Ovary (tissue), 9 donors: ENCODE data around the gene CEP120. TPM values are rescaled to one million over a fixed set of nuclear protein-coding genes. Genes with fewer than 3 reads are reported as not detected.
"Not testable (repeated sequence)": the region's sequence is repeated elsewhere in the genome, so short reads cannot be mapped to it uniquely, and the experiment has no call there.

Experiments used
- DNase-seq, 5 donors: peaks; one replicate each; pipeline ENCODE4 v3.0.0-alpha.2; 2019 to 2020
- H3K27ac ChIP-seq, 2 donors: fragments of 200-600 bp; one replicate each; pipeline versions ENCODE4 v1.5.1 to v1.8.0; 2019 to 2022
- H3K27me3 ChIP-seq: fragments of 200-600 bp; one replicate; pipeline ENCODE4 v1.8.0; 2022
- H3K36me3 ChIP-seq: fragments of 200-600 bp; sonication (generic); one replicate; pipeline ENCODE4 v1.5.1; 2019
- H3K4me1 ChIP-seq: one replicate; pipeline ENCODE4 v1.8.1; 2013; ENCODE audit warnings: mild to moderate bottlenecking, moderate library complexity; ENCODE audit not compliant: insufficient read depth
- H3K4me3 ChIP-seq: fragments of 200-600 bp; sonication (generic); one replicate; pipeline ENCODE4 v1.5.1; 2017
- H3K9me3 ChIP-seq, 2 donors: fragments of 200-600 bp in 1 of 2; sonication (generic) in 1 of 2; one replicate each; pipeline versions ENCODE4 v1.5.1 to v1.8.1; 2013 to 2019; ENCODE audit warnings: mild to moderate bottlenecking in 1 of 2, moderate library complexity in 1 of 2
- CTCF ChIP-seq, 3 donors: fragments of 450-650 bp in 2 of 3; fragments of 200-600 bp in 1 of 3; IDR thresholded peaks; one replicate each; pipeline versions ENCODE4 v1.5.1 to v1.8.0; 2016 to 2022; ENCODE audit warnings: antibody characterized with exemption in 3 of 3, mild to moderate bottlenecking in 1 of 3
- EP300 ChIP-seq: sonication (generic); formaldehyde crosslinking; IDR thresholded peaks from one replicate; pipeline ENCODE4 v1.6.1; 2017; ENCODE audit warnings: antibody characterized with exemption
- POLR2A ChIP-seq: fragments of 450-650 bp; IDR thresholded peaks from one replicate; pipeline ENCODE4 v1.6.1; 2017; ENCODE audit warnings: antibody characterized with exemption, mild to moderate bottlenecking, moderate library complexity
- WGBS, 3 donors: extraction: QIAGEN DNeasy Blood & Tissue Kit in 1 of 3; methylation state at CpG; one replicate each; pipeline versions ENCODE4 v1.1.5 to v1.1.7; 2013 to 2017; 5-methylcytosine and 5-hydroxymethylcytosine counted together
- intact Hi-C, 4 donors: fragments of 100-400 bp; cut with DNase I; formaldehyde crosslinking; loops; one replicate each; pipeline versions ENCODE4 v1.11.0 to v1.15.1; 2022 to 2023
- polyA plus RNA-seq, 2 donors: library from polyadenylated mRNA; stranded (reverse); fragments of 200-250 nt in 1 of 2; fragments of 350-450 nt in 1 of 2; fragmentation: Illumina TruSeq in 1 of 2; extraction: RNeasy Lipid Tissue Mini Kit (QIAGEN cat#74804) in 1 of 2; gene quantifications; one replicate each; pipeline ENCODE4 v1.2.3, GENCODE V29; 2013 to 2014
- total RNA-seq, 7 donors: library from RNA; depleted of rRNA in 2 of 7; stranded (reverse); fragments of >200 nt in 2 of 7; fragmentation: NEBNext Ultra II Directional in 3 of 7; extraction: Animal tissue kit (Norgen Biotek cat#: 25700) in 3 of 7; gene quantifications; one replicate each; pipeline versions ENCODE4 v1.1.0 to v1.2.4, GENCODE V29; 2016 to 2023
- donor health status: DM: no; HTN: no; CAD: no; lungs with moderate emphysema.
- donor health status: DM: no; HTN: no; CAD: no.
- donor health status: Bipolar disorder and iron deficiency.
- donor health status: DM: yes; HTN: yes; CAD: no.
- donor health status: DM: no; HTN: no; CAD: no.
- donor health status: DM: yes; HTN: yes; CAD: no.

Gene CEP120
- total and polyA plus RNA-seq, 9 donors, result 15.3 to 33.0 (median 28.9) TPM

GRCh38 chr5:123438902-123439301 lies 15.7 kb upstream of the CEP120 start:
- Histone ChIP-seq H3K36me3 (no peaks in the 10 kb centered on the region), H3K4me1 (no peaks in the 10 kb centered on the region), H3K27ac (no peak overlapping the region), H3K27me3 (no peaks in the 10 kb centered on the region), H3K4me3 (no peak overlapping the region), H3K9me3 (no peaks in the 10 kb centered on the region)
- intact Hi-C loops, result no loop called here
- no peak for DNase-seq
- WGBS, 3 donors, result 42 to 63% (median 52%) methylated on average over 5 of the region's 5 CpGs
- TF ChIP-seq CTCF (IDR thresholded peaks at IDR 0.05) (no peak), POLR2A (no peak), EP300 (no peak)

GRCh38 chr5:123438244-123438643 lies 15.0 kb upstream of the CEP120 start:
- 61 to 85% (median 76%) methylated on average over 2 of the region's 2 CpGs for WGBS, 3 donors
- no peaks in the 10 kb centered on the region for H3K36me3 ChIP-seq
- no peak overlapping the region for H3K27ac ChIP-seq
- intact Hi-C loops, result no loop called here
- no peaks in the 10 kb centered on the region for H3K4me1 ChIP-seq
- no peaks in the 10 kb centered on the region for H3K27me3 ChIP-seq
- no peak overlapping the region for H3K4me3 ChIP-seq
- DNase-seq, result no peak
- no peak for TF ChIP-seq EP300
- no peak for TF ChIP-seq POLR2A
- TF ChIP-seq CTCF (IDR thresholded peaks at IDR 0.05), result no peak
- H3K9me3 ChIP-seq, result no peaks in the 10 kb centered on the region

GRCh38 chr5:123436201-123436600 lies 13.0 kb upstream of the CEP120 start:
- WGBS, 3 donors, result 94 to 100% (median 95%) methylated on average over 1 of the region's 1 CpG
- Histone ChIP-seq H3K4me3 (no peak overlapping the region), H3K27ac (no peak overlapping the region), H3K27me3 (no peaks in the 10 kb centered on the region), H3K36me3 (no peaks in the 10 kb centered on the region), H3K4me1 (no peaks in the 10 kb centered on the region), H3K9me3 (no peaks in the 10 kb centered on the region)
- TF ChIP-seq CTCF (IDR thresholded peaks at IDR 0.05) (no peak), EP300 (no peak), POLR2A (no peak)
- intact Hi-C loops, result no loop called here
- DNase-seq, result no peak

- Histone ChIP-seq H3K4me1 (no peaks in the 10 kb centered on the region), H3K27me3 (no peaks in the 10 kb centered on the region), H3K9me3 (no peaks in the 10 kb centered on the region), H3K36me3 (no peaks in the 10 kb centered on the region), H3K4me3 (no peak overlapping the region), H3K27ac (no peak overlapping the region)
- 61 to 79% (median 71%) methylated on average over 1 of the region's 1 CpG for WGBS, 3 donors
- TF ChIP-seq POLR2A (no peak), EP300 (no peak)
- DNase-seq, result no peak
- intact Hi-C loops, result no loop called here
Measured at GRCh38 chr5:123434796-123435195, 11.6 kb upstream of the CEP120 start.

GRCh38 chr5:123433596-123433995 lies 10.4 kb upstream of the CEP120 start:
- Histone ChIP-seq H3K9me3 (no peaks in the 10 kb centered on the region), H3K4me3 (no peak overlapping the region), H3K36me3 (no peaks in the 10 kb centered on the region), H3K4me1 (no peaks in the 10 kb centered on the region), H3K27me3 (no peaks in the 10 kb centered on the region), H3K27ac (no peak overlapping the region)
- DNase-seq, result no peak
- TF ChIP-seq EP300 (no peak), CTCF (IDR thresholded peaks at IDR 0.05) (no peak)
- intact Hi-C loops, result no loop called here
- 78 to 86% (median 82%) methylated on average over 2 of the region's 2 CpGs for WGBS, 3 donors

- H3K36me3 ChIP-seq, DNase-seq, H3K4me1 ChIP-seq, H3K4me3 ChIP-seq, H3K27ac ChIP-seq, intact Hi-C loops, H3K9me3 ChIP-seq, H3K27me3 ChIP-seq: not testable (repeated sequence)
- 92 to 94% (median 93%) methylated on average over 13 to 32 of the region's 32 CpGs for whole genome bisulfite sequencing, 3 donors
Measured at GRCh38 chr5:123430441-123430840, 7.2 kb upstream of the CEP120 start.
